ENCODE measurements around the gene TP53INP2. TPM values are rescaled to one million over a fixed set of nuclear protein-coding genes. Genes with fewer than 3 reads are reported as not detected.
"Not testable (repeated sequence)": the region's sequence is repeated elsewhere in the genome, so short reads cannot be mapped to it uniquely, and the experiment has no call there.

The TP53INP2 gene
- total RNA-seq (4.9 and 8.6 TPM in 2 replicates), polyA plus RNA-seq (8.4 and 10.6 TPM in 2 replicates)

DNA sequence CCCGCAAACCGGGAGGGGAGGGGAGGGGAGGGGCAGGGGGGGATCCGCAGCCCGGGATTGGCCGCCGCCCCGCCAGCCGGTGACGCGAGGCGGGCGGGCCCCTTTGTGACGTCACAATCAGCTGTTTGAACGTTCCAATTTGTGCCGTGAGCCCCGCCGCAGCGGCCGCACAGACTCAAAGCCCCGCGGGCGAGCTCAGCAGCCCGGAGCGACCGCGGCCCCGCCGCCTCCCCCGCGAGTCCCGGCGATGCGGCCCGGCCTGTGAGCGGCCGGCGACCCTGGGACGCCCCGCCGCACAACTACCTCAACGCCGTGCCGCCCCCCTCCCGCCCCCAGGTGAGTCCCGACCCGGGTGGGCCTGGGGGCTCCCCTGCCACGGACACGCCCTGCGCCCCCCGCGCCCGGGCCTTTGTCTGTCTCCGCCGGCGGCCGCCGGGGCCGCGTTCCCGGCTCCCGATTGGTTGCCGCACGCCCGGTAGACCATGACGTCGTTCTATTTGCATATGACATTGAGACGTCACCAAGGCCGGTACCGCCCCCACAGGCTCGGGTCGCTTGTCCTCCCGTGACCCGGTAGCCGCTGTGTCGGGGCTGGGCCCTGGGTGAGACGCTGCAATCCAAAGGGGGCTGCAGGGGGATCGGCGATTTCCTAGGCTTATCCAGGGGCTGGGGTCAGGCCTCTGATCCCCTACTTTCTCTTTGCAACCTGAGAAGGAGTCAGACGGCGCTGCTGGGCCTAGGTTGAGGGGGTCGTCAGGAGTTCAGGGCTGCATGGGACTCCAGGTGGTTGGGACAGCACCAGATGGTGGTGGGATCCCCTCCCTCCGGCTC is at the start of gene TP53INP2:
Gene TP53INP2 (plus strand): TSS at position 168 of the 831 bp plus-strand sequence. CDS start 4,396 bp downstream, outside the sequence.
- Histone ChIP-seq H3K36me3 (replicated peaks; ENCODE audit: insufficient read depth, low read depth) (no peaks in the 10 kb centered on the region), H3K9me2 (replicated peaks; ENCODE audit: insufficient read depth) (no peaks in the 10 kb centered on the region), H2AFZ (peak within 1 kb of the TSS; percentile 65), H3K79me2 (no peaks in the 10 kb centered on the region), H3K27me3 (no peaks in the 10 kb centered on the region), H3K9me3 (ENCODE audit: low read depth) (no peaks in the 10 kb centered on the region), H4K20me1 (ENCODE audit: insufficient read depth, poor library complexity, severe bottlenecking) (no peaks in the 10 kb centered on the region), H3K4me3 (peak within 1 kb of the TSS; percentile 63), H3K4me1 (ENCODE audit: insufficient read depth) (peaks cover 7% of the 10 kb centered on the region), H3K4me2 (peak within 1 kb of the TSS; percentile 91), H3K27ac (peak within 1 kb of the TSS; percentile 99)
- WGBS (ENCODE audit: low lambda C conversion rate, missing lambda C conversion rate): 2% methylated on average over 27 of the region's 82 CpGs
- peak; percentile 96 for DNase-seq (ENCODE audit: low spot score)
- no peak for TF ChIP-seq EZH2 (IDR thresholded peaks at IDR 0.05; ENCODE audit: borderline replicate concordance)
- TF ChIP-seq EZH2phosphoT487 (IDR thresholded peaks at IDR 0.05; ENCODE audit: low read depth, severe bottlenecking, unreplicated experiment): no peak
- no peak for TF ChIP-seq CTCF (IDR thresholded peaks at IDR 0.05; ENCODE audit: poor library complexity)

DNA sequence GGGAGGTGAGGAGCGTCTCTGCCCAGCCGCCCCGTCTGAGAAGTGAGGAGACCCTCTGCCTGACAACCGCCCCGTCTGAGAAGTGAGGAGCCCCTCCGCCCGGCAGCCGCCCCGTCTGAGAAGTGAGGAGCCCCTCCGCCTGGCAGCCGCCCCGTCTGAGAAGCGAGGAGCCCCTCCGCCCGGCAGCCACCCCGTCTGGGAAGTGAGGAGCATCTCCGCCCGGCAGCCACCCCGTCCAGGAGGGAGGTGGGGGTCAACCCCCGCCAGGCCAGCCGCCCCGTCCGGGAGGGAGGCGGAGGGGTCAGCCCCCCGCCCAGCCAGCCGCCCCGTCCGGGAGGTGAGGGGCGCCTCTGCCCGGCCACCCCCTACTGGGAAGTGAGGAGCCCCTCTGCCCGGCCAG is 45.5 kb upstream of the TP53INP2 start:
- WGBS (ENCODE audit: low lambda C conversion rate, missing lambda C conversion rate): no CpG with 5 or more reads among the region's 31 CpGs
- H4K20me1 ChIP-seq (ENCODE audit: insufficient read depth, poor library complexity, severe bottlenecking): not testable (repeated sequence)

DNA sequence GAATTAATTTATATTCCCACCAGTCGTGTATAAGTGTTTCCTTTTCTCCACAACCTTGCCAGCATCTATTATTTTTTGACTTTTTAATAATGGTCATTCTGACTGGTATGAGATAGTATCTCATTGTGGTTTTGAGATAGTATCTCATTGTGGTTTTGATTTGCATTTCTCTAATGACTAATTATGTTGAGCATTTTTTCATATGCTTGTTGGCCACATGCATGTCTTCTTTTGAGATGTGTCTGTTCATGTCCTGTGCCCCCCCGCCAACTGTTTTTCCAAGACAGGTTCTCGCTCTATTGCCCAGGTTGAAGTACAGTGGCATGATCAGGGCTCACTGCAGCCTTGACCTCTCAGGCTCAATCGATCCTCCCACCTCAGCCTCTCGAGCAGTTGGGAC is 42.3 kb upstream of the TP53INP2 start:
- not testable (repeated sequence) for H3K27ac ChIP-seq; H3K4me2 ChIP-seq; DNase-seq (ENCODE audit: low spot score); H3K4me1 ChIP-seq (ENCODE audit: insufficient read depth); H3K9me3 ChIP-seq (ENCODE audit: low read depth); H4K20me1 ChIP-seq (ENCODE audit: insufficient read depth, poor library complexity, severe bottlenecking); H3K9me2 ChIP-seq (replicated peaks; ENCODE audit: insufficient read depth); H3K36me3 ChIP-seq (replicated peaks; ENCODE audit: insufficient read depth, low read depth); H3K4me3 ChIP-seq; H2AFZ ChIP-seq; H3K27me3 ChIP-seq
- H3K79me2 ChIP-seq: peaks cover 13% of the 10 kb centered on the region
- WGBS (ENCODE audit: low lambda C conversion rate, missing lambda C conversion rate): 86% methylated on average over 5 of the region's 5 CpGs

More for the DNA sequence above, 45.5 kb upstream of the TP53INP2 start:
- not testable (repeated sequence) for H3K36me3 ChIP-seq (replicated peaks; ENCODE audit: insufficient read depth, low read depth); DNase-seq (ENCODE audit: low spot score); H3K9me3 ChIP-seq (ENCODE audit: low read depth); H3K9me2 ChIP-seq (replicated peaks; ENCODE audit: insufficient read depth); H3K27ac ChIP-seq; H2AFZ ChIP-seq; H3K27me3 ChIP-seq; H3K4me2 ChIP-seq; H3K79me2 ChIP-seq; H3K4me3 ChIP-seq; H3K4me1 ChIP-seq (ENCODE audit: insufficient read depth)

DNA sequence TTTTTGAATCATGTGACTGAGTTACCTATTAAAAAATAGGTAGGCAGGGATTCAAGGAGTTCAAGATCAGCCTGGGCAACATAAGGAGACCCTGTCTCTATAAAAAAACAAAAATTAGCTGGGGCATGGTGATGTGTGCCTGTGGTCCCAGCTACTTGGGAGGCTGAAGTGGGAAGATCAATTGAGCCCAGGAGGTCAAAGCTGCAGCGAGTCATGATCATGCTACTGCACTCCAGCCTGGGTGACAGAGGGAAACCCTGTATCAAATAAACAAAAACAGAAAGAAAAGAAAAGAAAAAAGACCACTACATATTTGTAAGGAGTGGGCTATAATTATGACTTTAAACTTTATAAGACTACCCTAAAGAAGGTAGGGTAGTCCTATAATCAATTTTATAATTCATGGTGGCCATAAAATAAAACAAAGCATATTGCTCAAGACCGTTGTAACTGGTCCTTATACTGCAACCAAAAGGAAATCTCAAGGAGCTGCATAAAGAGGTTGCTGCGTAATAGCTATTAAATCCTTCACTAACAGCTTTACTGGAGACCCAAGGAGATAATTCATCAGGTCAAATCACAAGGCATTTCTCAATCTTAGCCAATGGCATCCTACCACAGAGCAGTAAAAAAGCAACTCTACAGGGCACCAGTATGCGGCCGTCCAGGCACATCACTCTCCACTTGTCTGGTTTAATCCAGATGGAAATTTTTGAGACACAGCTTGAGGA is 40.8 kb upstream of the TP53INP2 start:
- Histone ChIP-seq H3K9me3 (ENCODE audit: low read depth) (no peaks in the 10 kb centered on the region), H3K27ac (no peak overlapping the region), H3K9me2 (replicated peaks; ENCODE audit: insufficient read depth) (no peaks in the 10 kb centered on the region), H4K20me1 (ENCODE audit: insufficient read depth, poor library complexity, severe bottlenecking) (no peaks in the 10 kb centered on the region), H3K4me1 (ENCODE audit: insufficient read depth) (no peaks in the 10 kb centered on the region), H3K27me3 (no peaks in the 10 kb centered on the region), H3K4me3 (no peak overlapping the region), H3K4me2 (no peak overlapping the region), H3K79me2 (peaks cover 25% of the 10 kb centered on the region), H2AFZ (no peak overlapping the region), H3K36me3 (replicated peaks; ENCODE audit: insufficient read depth, low read depth) (no peaks in the 10 kb centered on the region)
- DNase-seq (ENCODE audit: low spot score): no peak
- 70% methylated on average over 5 of the region's 5 CpGs for WGBS (ENCODE audit: low lambda C conversion rate, missing lambda C conversion rate)
- no peak for TF ChIP-seq CTCF (IDR thresholded peaks at IDR 0.05; ENCODE audit: poor library complexity)

DNA sequence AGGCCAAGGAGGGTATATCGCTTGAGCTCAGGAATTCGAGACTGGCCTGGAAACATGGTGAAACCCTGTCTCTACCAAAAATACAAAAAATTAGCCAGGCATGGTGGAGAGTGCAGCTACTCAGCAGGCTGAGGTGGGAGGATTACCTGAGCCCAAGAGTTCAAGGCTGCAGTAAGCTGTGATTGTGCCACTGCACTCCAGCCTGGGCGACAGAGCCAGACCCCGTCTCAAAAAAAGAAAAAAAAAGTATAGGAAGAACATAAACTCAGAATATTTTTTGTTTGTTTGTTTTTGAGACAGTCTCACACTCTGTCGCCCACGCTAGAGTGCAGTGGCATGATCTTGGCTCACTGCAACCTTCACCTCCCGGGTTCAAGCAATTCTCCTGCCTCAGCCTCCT is 39.4 kb upstream of the TP53INP2 start:
- WGBS (ENCODE audit: low lambda C conversion rate, missing lambda C conversion rate): 96% methylated on average over 7 of the region's 7 CpGs
- not testable (repeated sequence) for H2AFZ ChIP-seq; H3K4me3 ChIP-seq; DNase-seq (ENCODE audit: low spot score); H3K9me3 ChIP-seq (ENCODE audit: low read depth); H3K27ac ChIP-seq; H3K36me3 ChIP-seq (replicated peaks; ENCODE audit: insufficient read depth, low read depth); H3K4me1 ChIP-seq (ENCODE audit: insufficient read depth); H3K4me2 ChIP-seq; H3K27me3 ChIP-seq; H3K9me2 ChIP-seq (replicated peaks; ENCODE audit: insufficient read depth); H4K20me1 ChIP-seq (ENCODE audit: insufficient read depth, poor library complexity, severe bottlenecking)
- peaks cover 32% of the 10 kb centered on the region for H3K79me2 ChIP-seq

Data from hepatocyte (in vitro differentiated cells).